ENCODE measurements around the gene GPR183.

GPR183 gene

GRCh38 chr13:99290894-99291293, 16.3 kb downstream of the GPR183 start:
- no peak for DNase-seq

DNA sequence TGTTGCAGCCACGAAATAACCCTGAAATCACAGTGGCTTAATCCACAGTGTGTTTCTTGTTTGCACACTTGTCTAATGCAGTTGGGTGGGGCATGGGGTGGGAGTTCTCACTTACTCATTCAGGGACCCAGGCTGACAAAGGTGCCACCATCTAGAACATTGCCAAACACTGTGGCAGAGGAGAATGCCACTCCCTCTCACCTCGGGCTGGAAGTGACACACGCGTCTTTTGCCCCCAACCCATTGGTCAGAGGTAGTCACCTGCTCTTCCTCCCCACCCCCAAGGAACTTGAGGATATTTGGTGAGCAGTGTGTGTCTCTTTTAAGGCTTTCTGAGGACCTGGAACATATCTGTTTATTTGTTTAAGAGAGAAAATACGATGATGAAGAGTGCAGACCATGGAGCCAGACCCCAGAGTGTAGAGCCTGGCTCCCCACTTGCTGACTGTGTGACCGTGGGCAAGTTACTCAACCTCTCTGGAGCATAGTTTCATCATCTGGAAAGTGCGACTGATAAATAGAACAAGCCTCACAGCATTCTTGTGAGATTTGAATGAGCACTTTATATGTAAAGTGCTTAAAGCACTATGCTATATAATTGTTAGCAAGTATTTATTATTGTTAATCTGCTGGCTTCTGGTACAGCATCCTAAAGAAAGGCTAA, 17.4 kb downstream of the GPR183 start:
- DNase-seq: no peak

DNA sequence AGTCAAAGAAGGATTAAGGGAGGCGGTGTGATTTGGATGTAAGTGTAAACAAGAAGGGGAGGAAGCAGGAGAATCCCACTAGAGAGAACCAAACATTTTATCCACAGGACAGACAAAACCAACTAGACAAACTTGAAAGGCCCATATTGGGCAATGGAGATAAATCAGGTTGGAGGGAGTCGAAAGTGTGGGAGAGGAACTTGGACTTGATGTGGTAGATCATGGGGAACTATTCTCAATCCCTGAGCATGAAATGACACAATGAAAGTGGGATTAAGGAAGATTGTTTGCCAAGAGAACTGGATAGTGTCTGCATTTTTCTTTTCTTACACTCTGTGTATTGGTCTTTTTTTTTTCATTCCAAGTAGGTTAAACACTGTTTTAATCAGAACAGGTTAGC, 17.9 kb downstream of the GPR183 start:
- no peak for DNase-seq

DNA sequence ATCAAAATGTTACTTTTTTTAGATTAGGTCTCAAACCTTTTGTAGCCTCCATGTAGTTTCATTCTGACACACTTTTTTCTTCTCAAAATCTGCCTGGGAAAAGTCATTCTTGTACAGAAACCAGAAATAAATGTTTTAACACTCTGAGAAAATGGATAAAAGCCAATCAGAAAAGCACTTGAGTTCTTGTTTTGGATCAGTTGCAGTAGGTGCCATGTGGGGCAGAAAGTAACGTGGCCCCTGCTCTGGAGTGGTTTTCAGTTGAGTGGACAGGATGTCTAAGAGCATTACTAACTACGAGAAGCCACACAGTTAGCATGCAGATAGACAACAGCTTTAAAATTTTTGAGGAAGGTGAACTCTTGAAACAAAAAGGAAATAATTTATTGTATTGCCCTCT, 19.1 kb downstream of the GPR183 start:
- no peak for DNase-seq

GRCh38 chr13:99287551-99287950, 19.6 kb downstream of the GPR183 start:
- no peak for DNase-seq

DNA sequence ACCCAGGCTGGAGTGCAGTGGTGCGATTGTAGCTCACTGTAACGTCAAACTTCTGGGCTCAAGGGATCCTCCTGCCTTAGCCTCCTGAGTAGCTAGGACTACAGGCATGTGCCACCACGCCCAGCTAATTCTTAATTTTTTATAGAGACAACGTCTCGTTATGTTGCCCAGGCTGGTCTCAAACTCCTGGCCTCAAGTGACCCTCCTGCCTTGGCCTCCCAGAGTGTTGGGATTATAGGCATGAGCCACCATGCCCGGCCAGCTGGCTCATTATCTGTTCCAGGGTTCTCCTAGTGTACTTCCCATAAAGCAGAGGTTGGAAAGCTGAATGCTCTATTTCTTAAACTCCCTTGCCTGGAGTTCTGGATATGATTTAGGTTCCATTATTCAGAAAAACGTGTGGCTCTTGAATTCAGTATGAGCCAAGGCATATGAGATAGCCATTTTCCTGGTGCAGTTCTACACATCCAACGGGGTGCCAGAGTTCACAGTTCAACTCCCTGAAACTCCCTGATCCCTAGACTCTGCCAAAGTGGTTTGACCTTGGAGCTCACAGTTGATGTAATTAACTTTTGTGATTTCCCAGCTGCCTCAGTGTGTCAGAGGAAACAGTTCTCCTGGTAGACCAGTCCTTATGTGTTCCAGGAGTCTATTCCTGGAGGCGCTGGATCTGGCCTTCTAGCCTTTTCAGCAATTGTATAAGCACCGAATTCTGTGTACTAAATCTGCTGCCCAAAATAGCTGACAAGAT, 21.6 kb downstream of the GPR183 start:
- no peak for DNase-seq

DNA sequence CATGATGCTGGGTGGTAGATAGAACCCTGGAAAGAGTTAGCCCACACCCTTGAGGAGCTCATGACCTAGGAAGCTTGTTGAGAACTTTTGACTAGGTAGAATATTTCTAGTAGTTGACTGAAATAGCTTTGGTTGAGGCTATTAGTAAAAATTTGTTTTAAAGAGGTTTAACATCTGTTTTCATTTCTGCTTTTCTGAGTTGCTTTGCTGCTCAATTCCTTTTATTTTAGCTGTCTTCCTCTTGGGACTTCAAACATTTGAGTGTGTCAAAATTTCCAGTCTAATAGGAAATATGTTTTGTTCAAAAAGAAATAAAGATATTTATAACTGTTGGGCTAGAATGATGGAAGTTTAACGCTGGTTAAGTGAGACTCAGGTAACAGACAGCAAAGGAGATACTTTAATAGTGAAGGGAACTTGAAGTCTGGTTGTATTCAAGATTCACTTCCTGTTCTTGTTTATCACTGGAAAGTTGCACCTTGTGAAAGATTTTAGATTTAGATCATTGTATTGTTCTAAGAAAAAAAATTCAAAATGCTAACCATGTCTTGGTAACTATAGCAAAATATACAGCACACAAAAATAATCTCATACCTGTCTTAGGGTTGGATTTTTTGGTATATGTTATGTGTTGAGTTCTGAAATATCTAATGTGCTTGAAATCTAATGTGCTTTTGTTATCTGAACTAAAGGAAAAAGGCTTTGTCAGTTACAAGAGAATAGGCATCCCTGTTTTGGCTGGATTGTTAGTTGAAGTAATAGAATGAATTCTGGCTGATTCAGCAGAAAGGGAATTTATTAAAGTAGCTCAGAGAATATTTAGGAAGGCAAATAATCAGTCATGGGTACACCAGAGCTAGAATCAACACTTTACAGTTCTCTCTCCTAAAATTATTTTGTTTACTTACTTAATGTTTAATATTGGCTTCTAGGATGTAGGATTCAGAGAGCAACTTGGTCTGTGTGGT, 24.7 kb downstream of the GPR183 start:
- DNase-seq: no peak

DNA sequence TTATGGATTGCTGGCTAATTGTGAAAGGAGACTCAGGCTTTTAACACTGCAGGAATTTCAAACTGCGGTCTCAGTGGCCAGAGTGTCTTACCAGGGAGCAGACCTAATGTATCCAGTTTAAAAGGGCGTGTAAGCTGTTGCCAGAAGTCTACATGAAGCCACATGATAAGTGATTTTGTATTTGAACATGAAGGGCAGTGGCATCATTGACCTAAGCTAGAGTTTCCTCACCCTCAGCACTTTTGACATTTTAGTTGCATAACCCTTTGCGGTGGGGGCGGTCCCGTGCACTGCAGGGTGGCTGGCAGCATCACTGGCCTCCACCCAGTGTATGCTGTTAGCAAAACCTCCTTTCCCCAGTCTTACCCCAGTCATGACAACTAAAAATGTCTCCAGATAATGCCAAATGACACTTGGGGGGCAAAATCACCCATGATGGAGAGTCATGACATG, 25.4 kb downstream of the GPR183 start:
- no peak for DNase-seq

GRCh38 chr13:99280166-99280565, 27.0 kb downstream of the GPR183 start:
- DNase-seq: no peak

DNA sequence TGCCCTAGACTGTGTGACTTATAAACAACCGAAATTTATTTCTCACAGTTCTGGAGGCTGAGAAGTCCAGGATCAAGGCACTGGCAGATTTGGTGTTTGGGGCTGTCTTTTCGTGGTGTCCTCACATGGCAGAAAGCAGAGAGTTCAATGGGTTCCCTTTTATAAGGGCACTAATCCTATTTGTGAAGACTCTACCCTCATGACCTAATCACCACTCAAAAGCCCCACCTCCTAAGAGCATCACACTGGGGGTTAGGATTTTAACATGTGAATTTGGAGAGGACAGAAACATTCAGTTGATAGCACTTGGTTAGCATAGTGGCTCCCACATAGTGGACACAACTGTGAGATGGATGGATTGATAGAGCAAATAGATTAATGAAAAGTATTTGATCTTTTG, 27.6 kb downstream of the GPR183 start:
- DNase-seq: no peak

GRCh38 chr13:99278843-99279242, 28.4 kb downstream of the GPR183 start:
- no peak for DNase-seq

- DNase-seq: no peak
Measured at GRCh38 chr13:99278200-99278599, 29.0 kb downstream of the GPR183 start.

GRCh38 chr13:99277629-99278028, 29.6 kb downstream of the GPR183 start:
- no peak for DNase-seq

DNA sequence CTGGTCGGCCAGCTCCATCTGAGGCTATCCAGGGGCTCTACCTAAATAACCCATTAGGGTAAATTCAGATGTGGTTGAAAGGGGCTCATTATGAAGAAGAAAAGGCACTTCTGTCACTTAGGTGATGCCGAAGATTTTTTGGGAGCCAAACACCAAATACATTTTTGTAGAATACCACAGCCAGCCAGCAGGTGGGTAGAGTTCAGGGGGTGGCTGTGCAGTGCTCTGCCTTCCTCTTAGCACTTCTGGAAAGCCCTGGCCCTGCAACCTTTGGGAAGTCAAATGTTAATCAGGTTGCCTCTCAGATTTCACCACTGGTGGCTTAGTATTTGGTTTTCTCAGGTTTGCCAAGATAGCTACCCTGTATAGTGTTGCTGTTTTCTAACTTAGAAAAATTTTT, 30.5 kb downstream of the GPR183 start:
- DNase-seq: no peak

- DNase-seq: no peak
Measured at GRCh38 chr13:99275093-99275469, 32.1 kb downstream of the GPR183 start.

DNA sequence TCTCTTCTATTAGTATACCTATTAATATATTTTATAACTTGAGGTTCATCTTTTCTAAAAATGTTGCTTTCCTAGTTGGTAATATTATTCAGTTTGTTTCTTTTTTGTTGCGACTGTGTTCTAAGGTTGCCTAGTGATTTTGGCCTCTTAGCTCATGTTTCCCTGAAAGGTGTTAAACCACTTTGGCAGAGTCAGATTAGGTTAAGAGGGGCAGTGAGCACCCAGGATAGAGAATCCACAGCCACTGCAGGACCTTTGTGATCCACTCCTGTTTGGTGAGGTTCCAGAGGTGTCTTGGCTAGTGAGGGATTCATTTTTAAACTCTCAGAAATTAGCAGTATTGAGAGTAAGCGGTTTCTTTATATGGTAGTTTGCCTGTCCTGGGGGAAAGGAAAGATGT, 34.1 kb downstream of the GPR183 start:
- DNase-seq: no peak

- DNase-seq: no peak
Measured at GRCh38 chr13:99272481-99272880, 34.7 kb downstream of the GPR183 start.

DNA sequence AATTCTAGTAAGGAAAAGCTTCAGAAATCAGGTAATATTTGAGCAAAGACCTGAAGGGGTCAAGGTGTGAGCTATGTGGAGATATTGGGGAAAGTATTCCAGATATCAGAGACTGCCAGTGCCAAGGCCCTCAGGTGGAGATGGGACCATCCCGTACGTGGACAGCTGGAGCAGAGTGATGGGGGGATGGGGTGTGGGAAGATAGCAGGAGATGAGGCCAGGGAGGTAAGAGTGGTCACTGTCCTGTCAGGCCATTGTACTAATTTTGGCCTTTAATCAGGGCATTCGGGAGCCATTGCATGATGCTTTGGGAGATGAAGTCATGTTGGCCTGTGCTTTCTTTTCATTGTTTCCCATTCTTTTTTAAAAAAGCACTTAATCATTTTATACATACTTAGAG, 36.0 kb downstream of the GPR183 start:
- DNase-seq: no peak

DNA sequence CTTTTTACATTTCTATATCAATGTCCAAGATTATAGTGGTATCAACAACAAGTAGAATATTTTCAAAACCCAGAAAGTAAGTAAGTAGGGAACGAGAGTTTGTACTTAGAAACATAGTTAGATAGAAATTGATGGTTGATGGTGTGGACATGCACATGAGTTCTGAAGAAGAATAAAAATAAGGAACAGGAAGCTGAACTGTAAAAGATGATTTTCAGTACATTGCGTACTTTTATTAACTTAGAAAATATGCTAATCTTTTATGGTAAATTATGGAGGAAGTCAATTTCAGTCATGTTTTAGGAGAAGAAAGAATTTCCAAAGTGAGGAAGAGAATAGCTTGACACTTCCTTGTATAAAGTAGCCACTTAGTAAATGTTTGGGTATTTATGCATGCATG, 36.7 kb downstream of the GPR183 start:
- no peak for DNase-seq

DNA sequence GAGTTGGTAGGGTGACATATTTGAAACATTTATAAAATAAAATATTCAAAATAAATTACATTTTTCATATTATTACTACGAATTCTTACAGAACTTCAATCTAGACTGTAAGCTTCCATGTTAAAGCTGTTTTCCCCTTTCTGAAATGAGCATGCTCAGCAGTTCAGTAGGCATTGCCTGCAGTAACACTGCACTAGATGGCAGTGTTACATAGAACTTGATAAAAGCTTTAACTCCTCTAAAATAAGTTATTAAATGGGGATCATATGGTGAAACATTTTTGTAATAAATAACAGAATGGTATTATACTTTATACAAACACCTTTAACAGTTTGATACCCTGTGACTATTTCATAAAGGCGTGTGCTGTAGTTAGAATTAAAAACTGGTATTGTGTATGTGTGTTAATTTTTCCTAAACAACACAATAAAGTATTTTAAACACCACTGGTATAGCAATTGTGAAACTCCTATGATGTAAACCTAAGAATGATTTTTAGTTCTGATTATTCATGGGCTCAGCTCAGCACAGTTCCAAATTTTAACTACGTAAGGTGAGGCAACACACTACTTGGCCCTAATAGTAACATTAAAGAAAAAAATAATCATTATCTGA, 37.5 kb downstream of the GPR183 start:
- peak; percentile 39 for DNase-seq

DNA sequence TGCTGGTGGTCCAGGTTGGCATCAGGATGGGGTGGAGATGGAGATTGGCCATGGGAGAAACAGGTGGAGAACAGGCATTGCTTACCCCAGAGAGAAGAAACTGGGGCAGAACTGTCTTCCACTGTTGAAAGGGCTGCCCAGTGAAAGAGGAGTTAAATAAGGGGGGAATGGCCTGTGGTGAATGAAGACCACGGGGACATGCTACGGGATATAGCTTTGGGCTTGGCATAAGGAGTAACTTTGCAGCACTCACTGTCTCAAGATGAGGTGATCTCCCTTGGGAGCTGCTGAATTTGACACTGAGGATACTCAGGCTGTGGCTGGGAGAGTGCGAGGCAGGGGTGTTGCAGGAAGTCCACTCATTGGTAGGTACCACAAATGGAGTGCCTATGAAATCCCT, 38.4 kb downstream of the GPR183 start:
- no peak for DNase-seq

DNA sequence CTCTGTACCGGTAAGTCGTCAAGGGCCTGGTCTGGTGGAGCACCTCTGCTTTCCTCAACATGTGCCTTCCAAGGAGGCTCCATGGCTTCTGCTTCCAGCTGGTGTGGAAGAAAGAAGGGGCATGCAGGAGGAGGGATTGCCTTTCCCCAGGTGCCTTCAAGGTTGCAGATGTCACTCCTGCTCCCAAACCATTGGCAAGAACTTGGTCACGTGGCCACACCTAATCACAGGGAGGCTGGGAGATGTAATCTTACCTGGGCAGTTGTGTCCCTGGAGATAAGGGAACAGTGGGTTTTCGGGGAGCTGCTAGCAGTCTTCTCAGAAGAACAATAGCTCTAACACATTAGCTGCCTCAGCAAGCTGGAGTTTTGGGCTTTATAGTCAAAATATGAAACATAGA, 39.3 kb downstream of the GPR183 start:
- DNase-seq: no peak

GRCh38 chr13:99266827-99267226, 40.4 kb downstream of the GPR183 start:
- DNase-seq: no peak

Measured in NCI-H1694 (cell line).